SK-N-SH (cell line): ENCODE results near the gene MRPS18A.

Source experiments
- FOXM1 ChIP-seq: IDR thresholded peaks from 2 replicates; pipeline ENCODE4 v1.4.0; 2012; ENCODE audit warnings: low read depth, mild to moderate bottlenecking
- JUND ChIP-seq: IDR thresholded peaks from 2 replicates; pipeline ENCODE4 v1.4.0; 2012
- NRF1 ChIP-seq: IDR thresholded peaks from 2 replicates; pipeline ENCODE4 v1.6.1; 2012; ENCODE audit warnings: low read depth, mild to moderate bottlenecking, low read length
- POLR2AphosphoS5 ChIP-seq: IDR thresholded peaks from 2 replicates; pipeline ENCODE4 v1.6.1; 2012; ENCODE audit warnings: low read depth, low read length
- RCOR1 ChIP-seq: fragments of 150-350 bp; IDR thresholded peaks from 2 replicates; pipeline ENCODE4 v1.6.1; 2017; ENCODE audit warnings: antibody characterized with exemption, low read length
- SIN3A ChIP-seq: IDR thresholded peaks from 2 replicates; pipeline ENCODE4 v1.6.1; 2012; ENCODE audit warnings: low read depth, mild to moderate bottlenecking, low read length, moderate library complexity, borderline replicate concordance

DNA sequence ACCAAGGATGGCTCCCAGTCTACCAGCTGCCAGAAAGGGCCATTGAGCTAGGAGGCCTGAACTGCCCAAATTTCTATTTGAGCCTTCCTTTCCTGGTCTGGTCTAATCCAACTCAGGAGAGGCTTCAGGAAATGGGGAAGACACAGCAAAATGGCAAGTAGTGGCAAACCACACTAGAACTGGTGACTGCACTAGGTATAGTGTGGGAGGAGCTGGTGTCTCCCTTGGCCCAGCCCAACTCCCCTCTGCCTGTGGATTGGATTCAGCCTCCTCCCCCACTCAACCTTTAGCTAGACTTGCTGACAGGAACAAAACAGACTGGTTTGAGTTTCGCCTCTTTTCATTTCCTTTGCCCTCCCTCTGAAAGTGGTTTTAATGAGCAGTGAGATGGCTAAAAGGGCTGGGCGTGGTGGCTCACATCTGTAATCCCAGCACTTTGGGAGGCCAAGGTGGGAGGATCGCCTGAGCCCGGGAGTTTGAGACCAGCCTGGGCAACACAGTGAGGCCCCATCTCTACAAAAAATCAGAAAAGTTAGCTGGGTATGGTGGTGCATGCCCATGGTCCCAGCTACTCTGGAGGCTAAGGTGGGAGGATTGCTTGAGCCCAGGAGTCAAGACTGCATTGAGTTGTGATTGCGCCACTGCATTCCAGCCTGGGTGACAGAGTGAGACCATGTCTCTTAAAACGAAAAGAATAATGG is 17.5 kb downstream of the MRPS18A start:
- TF ChIP-seq FOXM1: no peak
- TF ChIP-seq RCOR1: no peak
- no peak for TF ChIP-seq JUND
- TF ChIP-seq POLR2AphosphoS5: no peak
- no peak for TF ChIP-seq SIN3A
- TF ChIP-seq NRF1: no peak
